HEK293T (cell line): ENCODE results near the gene ADCY2.

Experiments
- BHLHE40 ChIP-seq: fragments of 450-650 bp; IDR thresholded peaks from 2 replicates; pipeline ENCODE4 v1.6.1; 2016; ENCODE audit warnings: mild to moderate bottlenecking, moderate library complexity, borderline replicate concordance
- ELF4 ChIP-seq: fragments of 450-650 bp; IDR thresholded peaks from 2 replicates; pipeline ENCODE4 v1.6.1; 2017; ENCODE audit warnings: antibody characterized with exemption
- FOXM1 ChIP-seq: fragments of 450-650 bp; IDR thresholded peaks from 2 replicates; pipeline ENCODE4 v1.6.1; 2017; ENCODE audit warnings: mild to moderate bottlenecking, borderline replicate concordance
- L3MBTL2 ChIP-seq: fragments of 450-650 bp; conservative IDR thresholded peaks from 2 replicates; pipeline ENCODE4 v1.6.1; 2016; ENCODE audit warnings: mild to moderate bottlenecking
- SP1 ChIP-seq: fragments of 450-650 bp; IDR thresholded peaks from 2 replicates; pipeline ENCODE4 v1.6.1; 2017
- TARDBP ChIP-seq: fragments of 450-650 bp; IDR thresholded peaks from 2 replicates; pipeline ENCODE4 v1.6.1; 2016
- ZNF384 ChIP-seq: fragments of 450-650 bp; IDR thresholded peaks from 2 replicates; pipeline ENCODE4 v1.6.1; 2016

DNA sequence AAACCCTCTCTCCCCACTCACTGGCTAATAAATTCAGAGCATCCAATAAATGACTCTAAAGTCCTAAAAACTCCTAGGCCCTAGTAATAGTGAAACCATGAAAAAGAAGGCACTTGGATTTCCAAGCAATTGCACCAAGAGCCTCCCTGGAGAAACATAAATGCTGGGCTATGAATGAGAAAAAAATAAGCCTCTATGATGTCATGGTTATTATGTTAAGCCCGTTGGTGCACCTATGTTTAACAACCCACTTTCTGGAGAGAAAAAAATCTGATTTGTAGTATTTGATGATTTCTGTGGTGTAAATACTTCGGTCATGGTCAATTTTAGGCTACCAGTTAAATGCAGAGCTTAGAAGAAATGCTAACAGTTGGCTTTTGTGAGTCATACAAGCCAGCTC lies 446.6 kb downstream of the ADCY2 start:
- TF ChIP-seq ELF4 (no peak), BHLHE40 (no peak), ZNF384 (no peak), SP1 (no peak), TARDBP (no peak), L3MBTL2 (no peak), FOXM1 (no peak)
